ENCODE data around the gene LIME1. TPM values are rescaled to one million over a fixed set of nuclear protein-coding genes. Genes with fewer than 3 reads are reported as not detected.

Gene LIME1
- total RNA-seq, 6 experiments from 2014 or later, result 37.0 to 118 (median 65.5) TPM

- peaks cover 0 to 16% (median 4%) of the 10 kb centered on the region in 4 donors for H3K4me1 ChIP-seq
- DNase-seq, result peak in 1 of 3 donors; percentile 53
- 16% methylated on average over 2 of the region's 13 CpGs for whole genome bisulfite sequencing (ENCODE audit: insufficient coverage, low coverage, low lambda C conversion rate, missing lambda C conversion rate)
- no peak for ATAC-seq
- intact Hi-C loops (cut with DNase I), result no loop called here
- TF ChIP-seq POLR2A (IDR thresholded peaks at IDR 0.05) (no peak), CTCF (IDR thresholded peaks at IDR 0.05) (no peak)
- H3K27ac ChIP-seq, result no peak overlapping the region
- H3K4me3 ChIP-seq, result no peak overlapping the region
- H3K27me3 ChIP-seq, result no peaks in the 10 kb centered on the region
- H3K9me3 ChIP-seq, result no peaks in the 10 kb centered on the region
- H3K36me3 ChIP-seq, result peaks cover 0 to 7% (median 4%) of the 10 kb centered on the region in 4 donors
Measured at GRCh38 chr20:63747622-63748069, 11.2 kb downstream of the LIME1 start.

GRCh38 chr20:63748070-63748933 is 11.8 kb downstream of the LIME1 start:
- peaks cover 0 to under 1% (median 0%) of the 10 kb centered on the region in 4 donors for H3K36me3 ChIP-seq
- H3K4me1 ChIP-seq, result peaks cover 0 to 10% (median under 1%) of the 10 kb centered on the region in 4 donors
- H3K27ac ChIP-seq, result no peak overlapping the region
- no peak overlapping the region for H3K4me3 ChIP-seq
- H3K27me3 ChIP-seq, result no peaks in the 10 kb centered on the region
- intact Hi-C loops (cut with DNase I), result no loop called here
- DNase-seq (peak in 1 of 3 donors; percentile 50), ATAC-seq (no peak)
- TF ChIP-seq POLR2A (IDR thresholded peaks at IDR 0.05) (no peak), CTCF (IDR thresholded peaks at IDR 0.05) (no peak)
- 79% methylated on average over 3 of the region's 20 CpGs for WGBS (ENCODE audit: insufficient coverage, low coverage, low lambda C conversion rate, missing lambda C conversion rate)
- H3K9me3 ChIP-seq, result no peaks in the 10 kb centered on the region

GRCh38 chr20:63748934-63749270 is 12.4 kb downstream of the LIME1 start:
- Histone ChIP-seq H3K27ac (no peak overlapping the region), H3K27me3 (no peaks in the 10 kb centered on the region), H3K4me1 (peaks cover 0 to 4% (median 0%) of the 10 kb centered on the region in 4 donors), H3K36me3 (no peaks in the 10 kb centered on the region), H3K4me3 (no peak overlapping the region), H3K9me3 (no peaks in the 10 kb centered on the region)
- WGBS (ENCODE audit: insufficient coverage, low coverage, low lambda C conversion rate, missing lambda C conversion rate), result 90% methylated on average over 10 of the region's 11 CpGs
- intact Hi-C loops (cut with DNase I), result no loop called here
- DNase-seq (peak in 1 of 3 donors; percentile 50), ATAC-seq (no peak)
- TF ChIP-seq POLR2A (IDR thresholded peaks at IDR 0.05), result no peak
- TF ChIP-seq CTCF (IDR thresholded peaks at IDR 0.05), result no peak

- intact Hi-C loops (cut with DNase I), result no loop called here
- H3K27me3 ChIP-seq, result no peaks in the 10 kb centered on the region
- no peaks in the 10 kb centered on the region for H3K36me3 ChIP-seq
- no peaks in the 10 kb centered on the region for H3K4me1 ChIP-seq
- DNase-seq, result peak in 1 of 3 donors; percentile 45
- ATAC-seq, result no peak
- H3K9me3 ChIP-seq, result no peaks in the 10 kb centered on the region
- H3K4me3 ChIP-seq, result no peak overlapping the region
- no peak overlapping the region for H3K27ac ChIP-seq
- TF ChIP-seq POLR2A (IDR thresholded peaks at IDR 0.05) (no peak), CTCF (IDR thresholded peaks at IDR 0.05) (no peak)
- WGBS (ENCODE audit: insufficient coverage, low coverage, low lambda C conversion rate, missing lambda C conversion rate), result 84% methylated on average over 7 of the region's 16 CpGs
Measured at GRCh38 chr20:63749597-63750508, 13.4 kb downstream of the LIME1 start.
